Measurements from ENCODE around the gene DMD. TPM values are rescaled to one million over a fixed set of nuclear protein-coding genes. Genes with fewer than 3 reads are reported as not detected.

DMD gene
- total RNA-seq, 1 experiment from 2014 or later = 25.3 TPM

- no peak overlapping the region for H3K27ac ChIP-seq
- POLR2A ChIA-PET (ENCODE audit: unreplicated experiment) = interaction anchor here (0.6 kb wide), 1 partner anchor 301 kb away, joined by 10 read pairs; no protein-coding TSS in a partner anchor
- H3K9me2 ChIP-seq (ENCODE audit: insufficient read depth) = no peaks in the 10 kb centered on the region
- H3K27me3 ChIP-seq (ENCODE audit: insufficient read depth, low read depth) = no peaks in the 10 kb centered on the region
- no peaks in the 10 kb centered on the region for H3K36me3 ChIP-seq (ENCODE audit: low read depth)
- no peak for DNase-seq
- H3K4me1 ChIP-seq (replicated peaks; ENCODE audit: insufficient read depth) = no peaks in the 10 kb centered on the region
- intact Hi-C loops (cut with micrococcal nuclease; ENCODE audit: unreplicated experiment) = no loop called here
- H3K9me3 ChIP-seq (ENCODE audit: insufficient read depth, low read depth) = no peaks in the 10 kb centered on the region
- no peaks in the 10 kb centered on the region for H3F3A ChIP-seq (ENCODE audit: insufficient read depth, low read depth)
- no TSS peak for BruUV-seq (replicated peaks)
- H2AFZ ChIP-seq = no peak overlapping the region
- H4K20me1 ChIP-seq (ENCODE audit: insufficient read depth) = no peaks in the 10 kb centered on the region
- CTCF ChIA-PET = no interaction called here
- no peaks in the 10 kb centered on the region for H3K79me2 ChIP-seq (ENCODE audit: low read depth)
- no peak overlapping the region for H3K4me3 ChIP-seq
- TF ChIP-seq CTCF (conservative IDR thresholded peaks at IDR 0.05) (no peak), EZH2 (IDR thresholded peaks at IDR 0.05; ENCODE audit: low read depth) (no peak)
- no peak overlapping the region for H3K4me2 ChIP-seq
Observed at GRCh38 chrX:31702222-31702621, 1509.1 kb downstream of the DMD start.

- no peak for DNase-seq
- Histone ChIP-seq H3K4me2 (no peak overlapping the region), H4K20me1 (ENCODE audit: insufficient read depth) (no peaks in the 10 kb centered on the region), H3K9me3 (ENCODE audit: insufficient read depth, low read depth) (no peaks in the 10 kb centered on the region), H3K36me3 (ENCODE audit: low read depth) (no peaks in the 10 kb centered on the region), H3K27me3 (ENCODE audit: insufficient read depth, low read depth) (no peaks in the 10 kb centered on the region), H3K4me1 (replicated peaks; ENCODE audit: insufficient read depth) (no peaks in the 10 kb centered on the region), H3F3A (ENCODE audit: insufficient read depth, low read depth) (no peaks in the 10 kb centered on the region), H3K27ac (no peak overlapping the region), H3K9me2 (ENCODE audit: insufficient read depth) (no peaks in the 10 kb centered on the region), H3K79me2 (ENCODE audit: low read depth) (no peaks in the 10 kb centered on the region), H2AFZ (no peak overlapping the region), H3K4me3 (no peak overlapping the region)
- POLR2A ChIA-PET (ENCODE audit: unreplicated experiment) = no interaction called here
- no TSS peak for BruUV-seq (replicated peaks)
- intact Hi-C loops (cut with micrococcal nuclease; ENCODE audit: unreplicated experiment) = no loop called here
- CTCF ChIA-PET = no interaction called here
- TF ChIP-seq CTCF (conservative IDR thresholded peaks at IDR 0.05) (no peak), EZH2 (IDR thresholded peaks at IDR 0.05; ENCODE audit: low read depth) (no peak)
Observed at GRCh38 chrX:31697294-31697916, 1513.9 kb downstream of the DMD start.

GRCh38 chrX:31679861-31680260 lies 1531.5 kb downstream of the DMD start:
- Histone ChIP-seq H3K27ac (no peak overlapping the region), H3K9me3 (ENCODE audit: insufficient read depth, low read depth) (no peaks in the 10 kb centered on the region), H3K36me3 (ENCODE audit: low read depth) (no peaks in the 10 kb centered on the region), H3K27me3 (ENCODE audit: insufficient read depth, low read depth) (no peaks in the 10 kb centered on the region), H2AFZ (no peak overlapping the region), H3K4me2 (no peak overlapping the region), H4K20me1 (ENCODE audit: insufficient read depth) (no peaks in the 10 kb centered on the region), H3K4me3 (no peak overlapping the region), H3K4me1 (replicated peaks; ENCODE audit: insufficient read depth) (no peaks in the 10 kb centered on the region), H3K79me2 (ENCODE audit: low read depth) (no peaks in the 10 kb centered on the region), H3F3A (ENCODE audit: insufficient read depth, low read depth) (no peaks in the 10 kb centered on the region), H3K9me2 (ENCODE audit: insufficient read depth) (no peaks in the 10 kb centered on the region)
- CTCF ChIA-PET = no interaction called here
- POLR2A ChIA-PET (ENCODE audit: unreplicated experiment) = no interaction called here
- TF ChIP-seq CTCF (conservative IDR thresholded peaks at IDR 0.05) = no peak
- no peak for TF ChIP-seq EZH2 (IDR thresholded peaks at IDR 0.05; ENCODE audit: low read depth)
- peak in 1 of 2 experiments; percentile 34 for DNase-seq
- BruUV-seq (replicated peaks) = no TSS peak
- intact Hi-C loops (cut with micrococcal nuclease; ENCODE audit: unreplicated experiment) = no loop called here
